A673 (cell line): ENCODE measurements around the gene RHEB.

ENCODE experiments used
- CTCF ChIP-seq: fragments of 300-800, 200-600 bp; sonication (generic); conservative IDR thresholded peaks from 2 replicates; pipeline ENCODE4 v1.5.1; 2017; ENCODE audit warnings: low read depth, mild to moderate bottlenecking, antibody characterized with exemption, low read length, moderate library complexity, mixed read lengths
- EZH2 ChIP-seq: fragments of 200-600 bp; sonication (generic); IDR thresholded peaks from 2 replicates; pipeline ENCODE4 v1.6.1; 2017; ENCODE audit warnings: borderline replicate concordance, low read depth, mild to moderate bottlenecking, mixed read lengths, antibody characterized with exemption, low read length; ENCODE audit not compliant: poor library complexity, severe bottlenecking

GRCh38 chr7:151517601-151518104 lies 2.0 kb downstream of the RHEB start:
- TF ChIP-seq CTCF (no peak), EZH2 (no peak)
